SK-N-SH (cell line): ENCODE results near the gene SIL1. TPM values are rescaled to one million over a fixed set of nuclear protein-coding genes. Genes with fewer than 3 reads are reported as not detected.

Source experiments
- CTCF ChIA-PET: fragments of 300-600, 350-600 bp; formaldehyde crosslinking; extraction: SDS; loops from one replicate; lab custom pipeline; 2021; lab: Yijun Ruan, JAX
- POLR2A ChIA-PET: fragments of 350-600 bp; sonication (Branson Sonifier 250); formaldehyde crosslinking; extraction: SDS; loops from one replicate; lab custom pipeline; 2020; ENCODE audit warnings: antibody characterized with exemption, inconsistent platforms; lab: Yijun Ruan, JAX
- DNase-seq: peaks from one replicate; pipeline ENCODE4 v3.0.0; 2012
- H2AFZ ChIP-seq: fragments of 200-600 bp; sonication (generic); 2 replicates; pipeline ENCODE4 v1.8.1; 2016; ENCODE audit warnings: antibody characterized with exemption, mild to moderate bottlenecking, low read depth
- H3F3A ChIP-seq: fragments of 200-600 bp; sonication (generic); replicated peaks from 2 replicates; pipeline ENCODE3; 2016; ENCODE audit warnings: antibody characterized with exemption, mild to moderate bottlenecking; ENCODE audit not compliant: insufficient read depth
- H3K27ac ChIP-seq, 2 experiments: fragments of 200-500 bp in 1 of 2; fragments of 200-600 bp in 1 of 2; sonication (Bioruptor generic) in 1 of 2; sonication (generic), shearing (Covaris generic) in 1 of 2; 2 replicates each; pipeline versions ENCODE4 v1.5.1 to v1.6.1; 2014 to 2016; ENCODE audit warnings: low read depth in 2 of 2, inconsistent platforms in 1 of 2, low read length in 1 of 2, mild to moderate bottlenecking in 1 of 2, mixed read lengths in 1 of 2
- H3K27me3 ChIP-seq: fragments of 200-600 bp; sonication (generic), shearing (Covaris generic); 2 replicates; pipeline ENCODE4 v1.6.1; 2016; ENCODE audit warnings: mixed run types; ENCODE audit not compliant: insufficient read depth
- H3K36me3 ChIP-seq, 2 experiments: fragments of 200-500 bp in 1 of 2; fragments of 200-600 bp in 1 of 2; sonication (Bioruptor generic) in 1 of 2; sonication (generic) in 1 of 2; replicated peaks in 1 of 2; 2 replicates each; pipeline versions ENCODE3 to v1.5.1; 2014 to 2016; ENCODE audit warnings: low read length in 1 of 2, mild to moderate bottlenecking in 1 of 2; ENCODE audit not compliant: insufficient read depth in 2 of 2, control insufficient read depth in 1 of 2
- H3K4me1 ChIP-seq, 2 experiments: fragments of 200-500 bp in 1 of 2; fragments of 200-600 bp in 1 of 2; sonication (Bioruptor generic) in 1 of 2; sonication (generic), shearing (Covaris generic) in 1 of 2; 2 replicates each; pipeline versions ENCODE4 v1.5.1 to v1.6.1; 2014 to 2016; ENCODE audit warnings: low read depth in 1 of 2, low read length in 1 of 2, mixed run types in 1 of 2; ENCODE audit not compliant: insufficient read depth in 2 of 2, control insufficient read depth in 1 of 2
- H3K4me2 ChIP-seq: fragments of 200-600 bp; sonication (generic), shearing (Covaris generic); 2 replicates; pipeline ENCODE4 v1.6.1; 2017; ENCODE audit warnings: mixed run types
- H3K4me3 ChIP-seq, 2 experiments: fragments of 200-500 bp in 1 of 2; fragments of 200-600 bp in 1 of 2; sonication (Bioruptor generic) in 1 of 2; sonication (generic), shearing (Covaris generic) in 1 of 2; 2 replicates each; pipeline versions ENCODE4 v1.5.1 to v1.8.1; 2014 to 2016; ENCODE audit warnings: low read depth in 2 of 2, inconsistent platforms in 1 of 2, low read length in 1 of 2, mild to moderate bottlenecking in 1 of 2, mixed read lengths in 1 of 2, moderate library complexity in 1 of 2
- H3K79me2 ChIP-seq: fragments of 200-600 bp; sonication (generic); 2 replicates; pipeline ENCODE4 v1.8.1; 2017; ENCODE audit warnings: mild to moderate bottlenecking; ENCODE audit not compliant: insufficient read depth
- H3K9ac ChIP-seq: fragments of 200-600 bp; sonication (generic); 2 replicates; pipeline ENCODE4 v1.6.1; 2017; ENCODE audit warnings: mixed run types
- H3K9me2 ChIP-seq: fragments of 200-600 bp; sonication (generic); 2 replicates; pipeline ENCODE4 v1.6.1; 2017; ENCODE audit warnings: mixed run types
- H3K9me3 ChIP-seq: fragments of 200-600 bp; sonication (generic); 2 replicates; pipeline ENCODE4 v1.6.1; 2017; ENCODE audit warnings: mixed run types, mild to moderate bottlenecking, moderate library complexity
- H4K20me1 ChIP-seq: fragments of 200-600 bp; sonication (generic); 2 replicates; pipeline ENCODE4 v1.6.1; 2017; ENCODE audit warnings: mild to moderate bottlenecking, mixed run types; ENCODE audit not compliant: insufficient read depth
- FOSL2 ChIP-seq: IDR thresholded peaks from 2 replicates; pipeline ENCODE4 v1.4.0; 2012; ENCODE audit warnings: low read depth, mild to moderate bottlenecking, moderate library complexity, borderline replicate concordance
- FOXM1 ChIP-seq: IDR thresholded peaks from 2 replicates; pipeline ENCODE4 v1.4.0; 2012; ENCODE audit warnings: low read depth, mild to moderate bottlenecking
- IRF3 ChIP-seq: fragments of 150-350 bp; IDR thresholded peaks from 2 replicates; pipeline ENCODE4 v1.6.1; 2016; ENCODE audit warnings: mild to moderate bottlenecking, low read depth, low read length
- JUND ChIP-seq: IDR thresholded peaks from 2 replicates; pipeline ENCODE4 v1.4.0; 2012
- MXI1 ChIP-seq: IDR thresholded peaks from 2 replicates; pipeline ENCODE4 v1.6.1; 2012; ENCODE audit warnings: mild to moderate bottlenecking, low read depth, low read length, improper control_type of control experiment
- PBX3 ChIP-seq: IDR thresholded peaks from 2 replicates; pipeline ENCODE4; 2012
- RFX5 ChIP-seq: IDR thresholded peaks from 2 replicates; pipeline ENCODE4 v1.6.1; 2012; ENCODE audit warnings: mild to moderate bottlenecking, improper control_type of control experiment, low read length
- SMC3 ChIP-seq: IDR thresholded peaks from 2 replicates; pipeline ENCODE4 v1.6.1; 2012; ENCODE audit warnings: low read depth, low read length, improper control_type of control experiment
- TAF1 ChIP-seq: IDR thresholded peaks from 2 replicates; pipeline ENCODE4 v1.6.1; 2012; ENCODE audit warnings: low read depth, mild to moderate bottlenecking, low read length, moderate library complexity, borderline replicate concordance
- TCF12 ChIP-seq: IDR thresholded peaks from 2 replicates; pipeline ENCODE4 v1.4.0; 2012
- TEAD4 ChIP-seq: IDR thresholded peaks from 2 replicates; pipeline ENCODE4 v1.4.0; 2012; ENCODE audit warnings: mild to moderate bottlenecking, borderline replicate concordance; ENCODE audit not compliant: insufficient read depth
- YY1 ChIP-seq: IDR thresholded peaks from 2 replicates; pipeline ENCODE4 v1.4.0; 2012; ENCODE audit warnings: low read depth, mild to moderate bottlenecking
- WGBS: methylation state at CpG from one replicate; pipeline ENCODE4 v1.1.6; 2017; ENCODE audit warnings: low lambda C conversion rate; 5-methylcytosine and 5-hydroxymethylcytosine counted together
- polyA plus RNA-seq, 3 experiments: library from polyadenylated mRNA; depleted of rRNA; stranded (reverse); fragments of >200 nt; gene quantifications; 2 replicates each; pipeline ENCODE4 v1.2.3, GENCODE V29; 2012

The SIL1 gene
- polyA plus RNA-seq, 1 of the 3 experiments (the other 2 are of a cell fraction) = 25.9 TPM

GRCh38 chr5:139105621-139106071 is 92.5 kb downstream of the SIL1 start:
- Histone ChIP-seq H3K9ac (no peak overlapping the region), H3K79me2 (no peaks in the 10 kb centered on the region), H3K27me3 (no peaks in the 10 kb centered on the region), H3K4me2 (no peak overlapping the region)
- POLR2A ChIA-PET = no interaction called here
- WGBS = 88% methylated on average over 9 of the region's 15 CpGs
- TF ChIP-seq MXI1 = no peak
- TF ChIP-seq TCF12 = no peak
- TF ChIP-seq JUND = no peak
- no peak for TF ChIP-seq PBX3
- TF ChIP-seq RFX5 = no peak
- no peak for TF ChIP-seq TEAD4
- TF ChIP-seq SMC3 = no peak
- TF ChIP-seq, all 33 proteins: peak for 0
- Histone ChIP-seq H3K4me1 (peaks cover 0 to 20% of the 10 kb centered on the region in 2 experiments; a peak in 1 of 4 replicates), H2AFZ (no peak overlapping the region), H3F3A (no peaks in the 10 kb centered on the region), H3K36me3 (no peaks in the 10 kb centered on the region), H3K9me2 (no peaks in the 10 kb centered on the region), H4K20me1 (no peaks in the 10 kb centered on the region), H3K9me3 (no peaks in the 10 kb centered on the region), H3K27ac (no peak overlapping the region), H3K4me3 (no peak overlapping the region)
- CTCF ChIA-PET = no interaction called here
- DNase-seq = peak; percentile 45

GRCh38 chr5:139104577-139105276 is 93.4 kb downstream of the SIL1 start:
- POLR2A ChIA-PET = no interaction called here
- Histone ChIP-seq H3K27me3 (no peaks in the 10 kb centered on the region), H3F3A (no peaks in the 10 kb centered on the region), H3K9ac (no peak overlapping the region), H3K4me3 (no peak overlapping the region), H2AFZ (no peak overlapping the region), H3K36me3 (no peaks in the 10 kb centered on the region), H3K4me1 (peaks cover 0 to 18% of the 10 kb centered on the region in 2 experiments; a peak in 1 of 4 replicates), H3K79me2 (no peaks in the 10 kb centered on the region), H4K20me1 (no peaks in the 10 kb centered on the region), H3K9me3 (no peaks in the 10 kb centered on the region), H3K4me2 (no peak overlapping the region; the same call in 1 of the 2 replicates), H3K27ac (no peak overlapping the region), H3K9me2 (no peaks in the 10 kb centered on the region)
- TF ChIP-seq YY1 = no peak
- no peak for TF ChIP-seq PBX3
- no peak for TF ChIP-seq TAF1
- TF ChIP-seq FOSL2 = peak; percentile 19; the same call in 1 of the 2 replicates
- no peak for TF ChIP-seq FOXM1
- TF ChIP-seq IRF3 = no peak
- DNase-seq = no peak
- 77% methylated on average over 10 of the region's 10 CpGs for WGBS
- CTCF ChIA-PET = no interaction called here
